Measurements from ENCODE around the gene FIS1. TPM values are rescaled to one million over a fixed set of nuclear protein-coding genes. Genes with fewer than 3 reads are reported as not detected.

Gene FIS1
- total and polyA plus RNA-seq, 2 experiments from 2014 or later: 130 to 131 TPM

DNA sequence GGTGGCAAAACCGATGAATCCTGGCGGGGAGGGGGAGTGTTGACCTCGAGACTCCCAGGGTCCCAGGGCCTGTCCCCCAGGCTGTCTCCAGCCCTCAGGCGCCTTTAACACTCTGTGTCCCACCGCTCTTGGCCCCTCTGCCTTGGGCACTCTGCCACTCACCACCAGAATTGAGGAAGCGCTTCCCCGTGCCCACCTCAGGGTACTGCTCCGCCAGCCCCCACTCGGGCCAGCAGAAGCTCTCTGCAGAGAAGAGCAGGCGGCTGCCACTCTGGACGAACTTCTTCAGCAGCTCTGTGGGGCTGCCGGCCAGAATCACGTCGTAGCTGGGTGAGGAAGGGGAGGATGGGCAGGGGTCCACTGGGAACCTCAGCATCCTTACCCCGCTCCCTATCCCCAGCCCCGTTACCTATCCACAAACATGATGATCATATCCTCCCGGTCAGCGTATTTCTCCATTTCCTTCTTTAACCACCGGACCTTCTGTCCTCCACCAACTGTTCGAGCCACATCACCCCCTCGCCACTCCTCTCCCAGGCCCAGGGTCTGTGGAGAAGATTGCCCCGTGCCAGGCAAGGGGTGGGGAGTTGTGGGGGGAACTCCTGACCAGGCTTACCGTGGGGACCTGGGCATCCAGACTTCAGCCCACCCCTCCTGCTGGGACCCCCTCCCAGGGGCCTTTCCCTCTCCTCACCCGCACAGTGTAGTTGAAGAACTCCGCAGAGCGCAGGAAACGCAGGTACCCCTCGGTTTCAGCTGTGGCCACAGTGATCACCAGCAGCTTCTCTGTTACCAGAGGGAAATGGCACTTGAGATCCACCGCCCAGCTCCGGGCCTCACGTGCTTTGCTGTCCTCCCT lies 28.7 kb downstream of the FIS1 start:
- Histone ChIP-seq H4K20me1 (replicated peaks; ENCODE audit: insufficient read depth) (0 out of 2 replicates have a peak, but pooled peaks cover 4% of the 10 kb centered on the region), H3F3A (replicated peaks; ENCODE audit: low read depth) (0 out of 2 replicates have a peak, but pooled peaks cover 3% of the 10 kb centered on the region), H3K9me2 (ENCODE audit: insufficient read depth) (no peaks in the 10 kb centered on the region), H3K4me2 (peak overlapping the region; percentile 77), H3K79me2 (replicated peaks; ENCODE audit: insufficient read depth) (peaks cover 32% of the 10 kb centered on the region), H2AFZ (peak overlapping the region; percentile 66; the same call in 1 of the 2 replicates), H3K27me3 (ENCODE audit: insufficient read depth) (no peaks in the 10 kb centered on the region), H3K4me1 (ENCODE audit: insufficient read depth) (peaks cover 12% of the 10 kb centered on the region), H3K36me3 (ENCODE audit: insufficient read depth) (no peaks in the 10 kb centered on the region), H3K4me3 (peak overlapping the region; percentile 64), H3K27ac (ENCODE audit: low read depth) (no peak overlapping the region)
- Mint-ChIP-seq H3K36me3 (ENCODE audit: low read depth) (peaks cover 5% of the 10 kb centered on the region), H3K27ac (no peak overlapping the region), H3K4me3 (peak overlapping the region; percentile 97), H3K4me1 (peaks cover 15% of the 10 kb centered on the region; the same call in 2 of the 3 replicates), H3K27me3 (ENCODE audit: insufficient read depth, low read depth, poor library complexity) (peaks cover 12% of the 10 kb centered on the region), H3K9me3 (no peaks in the 10 kb centered on the region)
- DNase-seq (ENCODE audit: low spot score) (no peak), ATAC-seq (peak; percentile 3; the same call in 2 of the 3 replicates)
- TF ChIP-seq STAT1 (IDR thresholded peaks at IDR 0.05; ENCODE audit: unreplicated experiment) (no peak), ZNF114 (CRISPR knock-in tag; IDR thresholded peaks at IDR 0.05) (no peak), NANOG (IDR thresholded peaks at IDR 0.05; ENCODE audit: borderline replicate concordance) (no peak), JUNB (IDR thresholded peaks at IDR 0.05; ENCODE audit: unreplicated experiment) (no peak), POLR2AphosphoS5 (IDR thresholded peaks at IDR 0.05; ENCODE audit: low read depth) (no peak)
- TF ChIP-seq, protein P1, sequence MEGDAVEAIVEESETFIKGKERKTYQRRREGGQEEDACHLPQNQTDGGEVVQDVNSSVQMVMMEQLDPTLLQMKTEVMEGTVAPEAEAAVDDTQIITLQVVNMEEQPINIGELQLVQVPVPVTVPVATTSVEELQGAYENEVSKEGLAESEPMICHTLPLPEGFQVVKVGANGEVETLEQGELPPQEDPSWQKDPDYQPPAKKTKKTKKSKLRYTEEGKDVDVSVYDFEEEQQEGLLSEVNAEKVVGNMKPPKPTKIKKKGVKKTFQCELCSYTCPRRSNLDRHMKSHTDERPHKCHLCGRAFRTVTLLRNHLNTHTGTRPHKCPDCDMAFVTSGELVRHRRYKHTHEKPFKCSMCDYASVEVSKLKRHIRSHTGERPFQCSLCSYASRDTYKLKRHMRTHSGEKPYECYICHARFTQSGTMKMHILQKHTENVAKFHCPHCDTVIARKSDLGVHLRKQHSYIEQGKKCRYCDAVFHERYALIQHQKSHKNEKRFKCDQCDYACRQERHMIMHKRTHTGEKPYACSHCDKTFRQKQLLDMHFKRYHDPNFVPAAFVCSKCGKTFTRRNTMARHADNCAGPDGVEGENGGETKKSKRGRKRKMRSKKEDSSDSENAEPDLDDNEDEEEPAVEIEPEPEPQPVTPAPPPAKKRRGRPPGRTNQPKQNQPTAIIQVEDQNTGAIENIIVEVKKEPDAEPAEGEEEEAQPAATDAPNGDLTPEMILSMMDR (conservative IDR thresholded peaks at IDR 0.05; ENCODE audit: low read depth in 2 of 2): no peak
- TF ChIP-seq, protein P2, sequence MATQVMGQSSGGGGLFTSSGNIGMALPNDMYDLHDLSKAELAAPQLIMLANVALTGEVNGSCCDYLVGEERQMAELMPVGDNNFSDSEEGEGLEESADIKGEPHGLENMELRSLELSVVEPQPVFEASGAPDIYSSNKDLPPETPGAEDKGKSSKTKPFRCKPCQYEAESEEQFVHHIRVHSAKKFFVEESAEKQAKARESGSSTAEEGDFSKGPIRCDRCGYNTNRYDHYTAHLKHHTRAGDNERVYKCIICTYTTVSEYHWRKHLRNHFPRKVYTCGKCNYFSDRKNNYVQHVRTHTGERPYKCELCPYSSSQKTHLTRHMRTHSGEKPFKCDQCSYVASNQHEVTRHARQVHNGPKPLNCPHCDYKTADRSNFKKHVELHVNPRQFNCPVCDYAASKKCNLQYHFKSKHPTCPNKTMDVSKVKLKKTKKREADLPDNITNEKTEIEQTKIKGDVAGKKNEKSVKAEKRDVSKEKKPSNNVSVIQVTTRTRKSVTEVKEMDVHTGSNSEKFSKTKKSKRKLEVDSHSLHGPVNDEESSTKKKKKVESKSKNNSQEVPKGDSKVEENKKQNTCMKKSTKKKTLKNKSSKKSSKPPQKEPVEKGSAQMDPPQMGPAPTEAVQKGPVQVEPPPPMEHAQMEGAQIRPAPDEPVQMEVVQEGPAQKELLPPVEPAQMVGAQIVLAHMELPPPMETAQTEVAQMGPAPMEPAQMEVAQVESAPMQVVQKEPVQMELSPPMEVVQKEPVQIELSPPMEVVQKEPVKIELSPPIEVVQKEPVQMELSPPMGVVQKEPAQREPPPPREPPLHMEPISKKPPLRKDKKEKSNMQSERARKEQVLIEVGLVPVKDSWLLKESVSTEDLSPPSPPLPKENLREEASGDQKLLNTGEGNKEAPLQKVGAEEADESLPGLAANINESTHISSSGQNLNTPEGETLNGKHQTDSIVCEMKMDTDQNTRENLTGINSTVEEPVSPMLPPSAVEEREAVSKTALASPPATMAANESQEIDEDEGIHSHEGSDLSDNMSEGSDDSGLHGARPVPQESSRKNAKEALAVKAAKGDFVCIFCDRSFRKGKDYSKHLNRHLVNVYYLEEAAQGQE (IDR thresholded peaks at IDR 0.05; ENCODE audit: unreplicated experiment): no peak
- TF ChIP-seq, protein P3, sequence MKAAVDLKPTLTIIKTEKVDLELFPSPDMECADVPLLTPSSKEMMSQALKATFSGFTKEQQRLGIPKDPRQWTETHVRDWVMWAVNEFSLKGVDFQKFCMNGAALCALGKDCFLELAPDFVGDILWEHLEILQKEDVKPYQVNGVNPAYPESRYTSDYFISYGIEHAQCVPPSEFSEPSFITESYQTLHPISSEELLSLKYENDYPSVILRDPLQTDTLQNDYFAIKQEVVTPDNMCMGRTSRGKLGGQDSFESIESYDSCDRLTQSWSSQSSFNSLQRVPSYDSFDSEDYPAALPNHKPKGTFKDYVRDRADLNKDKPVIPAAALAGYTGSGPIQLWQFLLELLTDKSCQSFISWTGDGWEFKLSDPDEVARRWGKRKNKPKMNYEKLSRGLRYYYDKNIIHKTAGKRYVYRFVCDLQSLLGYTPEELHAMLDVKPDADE (IDR thresholded peaks at IDR 0.05): no peak
